ENCODE data around the gene BTN3A1. TPM values are rescaled to one million over a fixed set of nuclear protein-coding genes. Genes with fewer than 3 reads are reported as not detected.

Gene BTN3A1
- total and polyA plus RNA-seq, 2 donors (not counting 1 experiment from before 2014, with no cell fraction given): 31.6 to 42.9 TPM

DNA sequence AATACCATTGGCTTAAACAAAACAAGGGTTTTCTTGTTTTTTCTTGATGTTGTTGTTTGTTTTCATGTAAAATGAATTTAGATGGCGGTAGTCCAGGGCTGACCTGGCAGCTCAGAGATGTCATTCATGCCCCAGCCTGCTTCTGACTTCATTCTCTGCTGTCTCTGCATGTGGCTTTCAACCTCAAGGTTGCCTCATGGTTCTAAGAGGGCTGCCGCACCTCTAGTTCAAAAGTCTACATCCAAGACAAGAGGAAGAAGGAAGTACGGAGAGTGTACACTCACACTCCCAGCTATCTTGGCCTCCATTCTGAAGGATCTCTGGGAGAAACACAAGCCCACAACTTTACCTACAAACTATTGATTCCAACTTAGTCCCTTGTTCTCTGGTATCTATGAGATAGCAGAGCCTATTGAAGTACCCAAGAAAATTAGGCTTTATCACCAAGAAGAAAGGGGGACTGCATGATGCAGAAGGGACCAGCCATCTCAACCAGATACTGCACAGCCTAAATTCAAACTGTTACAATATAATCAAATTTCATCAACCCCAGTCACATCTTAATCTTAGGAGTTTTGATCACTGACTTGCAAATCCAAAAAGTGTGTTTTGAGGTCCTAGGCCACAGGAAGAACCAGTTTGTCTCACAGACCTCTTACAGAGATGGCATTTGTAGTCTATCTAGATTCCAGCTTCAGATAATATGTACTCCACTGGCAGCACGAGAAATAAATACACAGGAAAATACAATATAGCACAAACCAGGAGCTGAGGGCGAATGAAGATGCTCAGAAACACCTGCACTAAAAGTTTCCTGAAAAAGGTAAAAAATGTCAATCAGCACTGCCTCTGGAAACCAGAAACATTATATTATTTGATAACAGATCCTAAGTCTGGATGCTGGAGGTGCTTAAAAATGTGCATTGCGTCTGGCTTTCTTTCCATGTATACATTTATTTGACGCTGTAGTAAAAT, 37.4 kb downstream of the BTN3A1 start:
- Histone ChIP-seq H2AFZ (ENCODE audit: low read length) (peak overlapping the region; percentile 82), H4K20me1 (ENCODE audit: control insufficient read depth, extremely low read depth, insufficient read depth, low read length) (no peaks in the 10 kb centered on the region), H3K4me2 (ENCODE audit: extremely low read depth, insufficient read depth, low read length) (peak overlapping the region; percentile 64), H3K9ac (ENCODE audit: insufficient read depth, low read length) (no peak overlapping the region), H3K4me3 (replicated peaks in 1 of 4; ENCODE audit: control extremely low read depth in 1 of 4, insufficient read depth in 1 of 4, low read depth in 3 of 4, low read length in 4 of 4) (peak overlapping the region; percentile 75 to 85 (median 82)), H3K36me3 (ENCODE audit: control insufficient read depth, insufficient read depth, low read length) (no peaks in the 10 kb centered on the region), H3K4me1 (ENCODE audit: control insufficient read depth, extremely low read depth, insufficient read depth, low read length) (no peaks in the 10 kb centered on the region), H3K79me2 (ENCODE audit: control insufficient read depth, insufficient read depth, low read length) (no peaks in the 10 kb centered on the region), H3K27ac (ENCODE audit: insufficient read depth, low read length) (peak overlapping the region; percentile 85), H3K27me3 (ENCODE audit: control insufficient read depth, insufficient read depth, low read length) (no peaks in the 10 kb centered on the region), H3K9me3 (ENCODE audit: control insufficient read depth, insufficient read depth, low read depth, low read length) (no peaks in the 10 kb centered on the region)
- no peak for TF ChIP-seq CTCF (conservative IDR thresholded peaks at IDR 0.05 in 1 of 2, IDR thresholded peaks at IDR 0.05 in 1 of 2; ENCODE audit: low read depth in 1 of 2, low read length in 2 of 2)
- no peak for TF ChIP-seq EZH2 (IDR thresholded peaks at IDR 0.05; ENCODE audit: low read length, missing control alignments)
- DNase-seq (ENCODE audit: low read depth in 2 of 2): no peak

DNA sequence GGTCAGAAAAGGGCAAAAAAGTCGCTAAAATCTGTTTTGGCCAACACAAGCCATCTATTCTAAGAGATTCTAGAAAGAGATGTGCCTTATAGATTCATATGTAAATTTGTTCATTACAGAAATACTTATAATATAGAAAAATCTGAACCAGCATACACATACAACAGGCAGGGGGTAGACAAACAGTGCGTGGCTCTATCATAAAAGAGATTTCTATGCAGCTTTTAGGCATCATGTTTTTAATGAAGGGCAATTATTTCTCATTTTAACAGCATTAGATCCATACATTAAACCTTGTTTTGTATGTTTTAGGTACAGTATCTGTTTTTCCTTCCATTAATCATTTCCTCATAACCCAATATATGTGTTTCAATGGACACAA, 38.9 kb downstream of the BTN3A1 start:
- H2AFZ ChIP-seq (ENCODE audit: low read length): peak overlapping the region; percentile 93

More for the DNA sequence above, 38.9 kb downstream of the BTN3A1 start:
- no peaks in the 10 kb centered on the region for H4K20me1 ChIP-seq (ENCODE audit: control insufficient read depth, extremely low read depth, insufficient read depth, low read length)
- peaks cover 1% of the 10 kb centered on the region for H3K36me3 ChIP-seq (ENCODE audit: control insufficient read depth, insufficient read depth, low read length)
- no peaks in the 10 kb centered on the region for H3K27me3 ChIP-seq (ENCODE audit: control insufficient read depth, insufficient read depth, low read length)
- TF ChIP-seq EZH2 (IDR thresholded peaks at IDR 0.05; ENCODE audit: low read length, missing control alignments): no peak
- TF ChIP-seq CTCF (conservative IDR thresholded peaks at IDR 0.05 in 1 of 2, IDR thresholded peaks at IDR 0.05 in 1 of 2; ENCODE audit: low read depth in 1 of 2, low read length in 2 of 2): no peak
- no peaks in the 10 kb centered on the region for H3K4me1 ChIP-seq (ENCODE audit: control insufficient read depth, extremely low read depth, insufficient read depth, low read length)
- no peaks in the 10 kb centered on the region for H3K9me3 ChIP-seq (ENCODE audit: control insufficient read depth, insufficient read depth, low read depth, low read length)
- peak overlapping the region; percentile 85 for H3K27ac ChIP-seq (ENCODE audit: insufficient read depth, low read length)
- H3K9ac ChIP-seq (ENCODE audit: insufficient read depth, low read length): peak overlapping the region; percentile 63
- DNase-seq (ENCODE audit: low read depth in 2 of 2): no peak
- H3K4me2 ChIP-seq (ENCODE audit: extremely low read depth, insufficient read depth, low read length): peak overlapping the region; percentile 83
- H3K4me3 ChIP-seq (replicated peaks in 1 of 4; ENCODE audit: control extremely low read depth in 1 of 4, insufficient read depth in 1 of 4, low read depth in 3 of 4, low read length in 4 of 4): peak overlapping the region; percentile 75 to 85 (median 82)
- no peaks in the 10 kb centered on the region for H3K79me2 ChIP-seq (ENCODE audit: control insufficient read depth, insufficient read depth, low read length)

Measured in fibroblast of lung (primary cell).